Measurements from ENCODE around the gene TMEM176B.
"Not testable (repeated sequence)": the region's sequence is repeated elsewhere in the genome, so short reads cannot be mapped to it uniquely, and the experiment has no call there.

Gene TMEM176B

GRCh38 chr7:150790416-150791075, 9.6 kb downstream of the TMEM176B start:
- DNase-seq (ENCODE audit: low read depth): no peak

- DNase-seq (ENCODE audit: low read depth): no peak
These were observed 11.5 kb downstream of the TMEM176B start for GRCh38 chr7:150788474-150789269.

GRCh38 chr7:150787321-150788281, 12.6 kb downstream of the TMEM176B start:
- DNase-seq (ENCODE audit: low read depth): no peak

GRCh38 chr7:150784954-150785353, 15.2 kb downstream of the TMEM176B start:
- DNase-seq (ENCODE audit: low read depth): no peak

- DNase-seq (ENCODE audit: low read depth): no peak
These were observed 15.9 kb downstream of the TMEM176B start for GRCh38 chr7:150784120-150784736.

GRCh38 chr7:150781961-150782360, 18.2 kb downstream of the TMEM176B start:
- DNase-seq (ENCODE audit: low read depth): no peak

- DNase-seq (ENCODE audit: low read depth): no peak
These were observed 19.1 kb downstream of the TMEM176B start for GRCh38 chr7:150781103-150781502.

GRCh38 chr7:150780292-150780691, 19.9 kb downstream of the TMEM176B start:
- DNase-seq (ENCODE audit: low read depth): no peak

- peak; percentile 58 for DNase-seq (ENCODE audit: low read depth)
These were observed 21.3 kb downstream of the TMEM176B start for GRCh38 chr7:150778738-150779301.

GRCh38 chr7:150778014-150778737, 22.0 kb downstream of the TMEM176B start:
- DNase-seq (ENCODE audit: low read depth): no peak

- not testable (repeated sequence) for DNase-seq (ENCODE audit: low read depth)
These were observed 26.0 kb downstream of the TMEM176B start for GRCh38 chr7:150774131-150774530.

- DNase-seq (ENCODE audit: low read depth): no peak
These were observed 30.4 kb downstream of the TMEM176B start for GRCh38 chr7:150769768-150770167.

- DNase-seq (ENCODE audit: low read depth): no peak
These were observed 33.8 kb downstream of the TMEM176B start for GRCh38 chr7:150766334-150766709.

GRCh38 chr7:150759479-150759878, 40.7 kb downstream of the TMEM176B start:
- DNase-seq (ENCODE audit: low read depth): no peak

GRCh38 chr7:150756858-150757257, 43.3 kb downstream of the TMEM176B start:
- no peak for DNase-seq (ENCODE audit: low read depth)

GRCh38 chr7:150756166-150756565, 44.0 kb downstream of the TMEM176B start:
- DNase-seq (ENCODE audit: low read depth): no peak

- peak; percentile 44 for DNase-seq (ENCODE audit: low read depth)
These were observed 44.6 kb downstream of the TMEM176B start for GRCh38 chr7:150755473-150756099.

GRCh38 chr7:150754951-150755350, 45.2 kb downstream of the TMEM176B start:
- no peak for DNase-seq (ENCODE audit: low read depth)

- DNase-seq (ENCODE audit: low read depth): no peak
These were observed 46.1 kb downstream of the TMEM176B start for GRCh38 chr7:150753826-150754603.

GRCh38 chr7:150753239-150753638, 46.9 kb downstream of the TMEM176B start:
- DNase-seq (ENCODE audit: low read depth): no peak
